ENCODE results near the gene MANSC4. TPM values are rescaled to one million over a fixed set of nuclear protein-coding genes. Genes with fewer than 3 reads are reported as not detected.

The MANSC4 gene
- total RNA-seq, 2 donors from 2014 or later, result not detected

DNA sequence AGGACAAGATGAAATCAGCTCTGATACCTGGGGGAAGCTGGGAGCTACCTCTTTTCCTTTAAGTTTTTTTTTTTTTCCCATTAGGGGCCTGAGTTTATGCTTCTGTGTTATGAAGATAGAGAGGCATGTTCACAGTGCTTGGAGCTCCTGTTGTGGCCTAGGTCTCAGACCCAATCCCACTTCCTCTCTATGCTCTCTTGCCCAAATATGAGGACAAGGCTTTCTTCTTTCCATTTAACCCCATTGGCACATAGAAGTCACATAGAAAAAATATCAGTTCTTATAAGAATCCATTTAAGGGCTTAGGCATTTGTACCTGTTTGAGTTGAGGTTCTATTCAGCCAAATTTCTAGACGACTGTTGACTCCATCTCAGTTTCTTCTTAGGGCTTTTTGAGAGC, 56.8 kb downstream of the MANSC4 start:
- Mint-ChIP-seq H3K27me3 (no peaks in the 10 kb centered on the region), H3K4me3 (no peak overlapping the region), H3K4me1 (peaks cover 7% of the 10 kb centered on the region), H3K36me3 (ENCODE audit: low read depth) (peaks cover 2% of the 10 kb centered on the region), H3K27ac (no peak overlapping the region)
- ATAC-seq (no peak), DNase-seq (no peak)
- H3K9me3 ChIP-seq (ENCODE audit: control insufficient read depth, low read length, poor library complexity, severe bottlenecking), result no peaks in the 10 kb centered on the region

Other genes with a start within 250 kb of the MANSC4 start
- not detected for gene REP15, start 83.8 kb downstream of the MANSC4 start, total RNA-seq
- gene MRPS35, start 69.4 kb downstream of the MANSC4 start, total RNA-seq, result 10 to 100 TPM; 17.2 to 24.8 TPM
- gene KLHL42, start within 50 bp of the MANSC4 start, total RNA-seq, result 10 to 100 TPM; 15.3 to 17.3 TPM
- gene PTHLH, start 192.5 kb upstream of the MANSC4 start, total RNA-seq, result not detected

All from T-helper 17 cell (primary cell).